Measurements from ENCODE around the gene CBARP. TPM values are rescaled to one million over a fixed set of nuclear protein-coding genes. Genes with fewer than 3 reads are reported as not detected.

Gene CBARP
- total and polyA plus RNA-seq, 2 of the 13 experiments (the other 11 are each of a cell fraction or from before 2014, with no cell fraction given): 1.2 to 1.4 TPM

- TF ChIP-seq TP53 (CRISPR knock-in tag; conservative IDR thresholded peaks at IDR 0.05) (no peak), BORCS8-MEF2B (CRISPR knock-in tag; IDR thresholded peaks at IDR 0.05) (no peak), XBP1 (CRISPR knock-in tag; IDR thresholded peaks at IDR 0.05) (no peak), HNRNPK (IDR thresholded peaks at IDR 0.05; ENCODE audit: low read depth, low read length, poor library complexity, severe bottlenecking) (peak; percentile 28), GPN1 (CRISPR knock-in tag; IDR thresholded peaks at IDR 0.05; ENCODE audit: borderline replicate concordance) (no peak), HOXA9 (CRISPR knock-in tag; IDR thresholded peaks at IDR 0.05; ENCODE audit: borderline replicate concordance) (no peak), PCBP2 (optimal IDR thresholded peaks at IDR 0.05; ENCODE audit: low read depth, low read length, poor library complexity, severe bottlenecking) (no peak), ZNF354B (CRISPR knock-in tag; IDR thresholded peaks at IDR 0.05) (no peak), NFRKB (IDR thresholded peaks at IDR 0.05) (no peak), ZNF781 (CRISPR knock-in tag; IDR thresholded peaks at IDR 0.05; ENCODE audit: borderline replicate concordance, not compliant biosample characterization) (no peak), TEAD3 (CRISPR knock-in tag; optimal IDR thresholded peaks at IDR 0.05; ENCODE audit: borderline replicate concordance) (no peak), NFE2 (CRISPR knock-in tag; IDR thresholded peaks at IDR 0.05) (no peak), NCOA2 (CRISPR knock-in tag; IDR thresholded peaks at IDR 0.05) (0 out of 2 replicates have a peak, but pooled peaks have one; percentile 12), CENPT (CRISPR knock-in tag; IDR thresholded peaks at IDR 0.05; ENCODE audit: low read depth) (no peak), ZNF746 (CRISPR knock-in tag; IDR thresholded peaks at IDR 0.05) (no peak; the same call in 1 of the 2 replicates), NFIC (IDR thresholded peaks at IDR 0.05; ENCODE audit: low read length) (no peak), TOE1 (CRISPR knock-in tag; IDR thresholded peaks at IDR 0.05) (no peak), ZSCAN22 (CRISPR knock-in tag; IDR thresholded peaks at IDR 0.05) (no peak), ELF4 (CRISPR knock-in tag; IDR thresholded peaks at IDR 0.05; ENCODE audit: borderline replicate concordance) (no peak), HMG20B (CRISPR knock-in tag; conservative IDR thresholded peaks at IDR 0.05) (no peak), JUN (CRISPR knock-in tag; IDR thresholded peaks at IDR 0.05) (no peak), ZNF160 (CRISPR knock-in tag; IDR thresholded peaks at IDR 0.05) (no peak), FUBP1 (CRISPR knock-in tag; IDR thresholded peaks at IDR 0.05; ENCODE audit: borderline replicate concordance) (no peak), NRL (CRISPR knock-in tag; IDR thresholded peaks at IDR 0.05; ENCODE audit: borderline replicate concordance) (no peak)
- TF ChIP-seq, protein P1, sequence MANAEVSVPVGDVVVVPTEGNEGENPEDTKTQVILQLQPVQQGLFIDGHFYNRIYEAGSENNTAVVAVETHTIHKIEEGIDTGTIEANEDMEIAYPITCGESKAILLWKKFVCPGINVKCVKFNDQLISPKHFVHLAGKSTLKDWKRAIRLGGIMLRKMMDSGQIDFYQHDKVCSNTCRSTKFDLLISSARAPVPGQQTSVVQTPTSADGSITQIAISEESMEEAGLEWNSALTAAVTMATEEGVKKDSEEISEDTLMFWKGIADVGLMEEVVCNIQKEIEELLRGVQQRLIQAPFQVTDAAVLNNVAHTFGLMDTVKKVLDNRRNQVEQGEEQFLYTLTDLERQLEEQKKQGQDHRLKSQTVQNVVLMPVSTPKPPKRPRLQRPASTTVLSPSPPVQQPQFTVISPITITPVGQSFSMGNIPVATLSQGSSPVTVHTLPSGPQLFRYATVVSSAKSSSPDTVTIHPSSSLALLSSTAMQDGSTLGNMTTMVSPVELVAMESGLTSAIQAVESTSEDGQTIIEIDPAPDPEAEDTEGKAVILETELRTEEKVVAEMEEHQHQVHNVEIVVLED (CRISPR knock-in tag; IDR thresholded peaks at IDR 0.05; ENCODE audit: borderline replicate concordance): 0 out of 2 replicates have a peak, but pooled peaks have one; percentile 22
- TF ChIP-seq, protein P2, sequence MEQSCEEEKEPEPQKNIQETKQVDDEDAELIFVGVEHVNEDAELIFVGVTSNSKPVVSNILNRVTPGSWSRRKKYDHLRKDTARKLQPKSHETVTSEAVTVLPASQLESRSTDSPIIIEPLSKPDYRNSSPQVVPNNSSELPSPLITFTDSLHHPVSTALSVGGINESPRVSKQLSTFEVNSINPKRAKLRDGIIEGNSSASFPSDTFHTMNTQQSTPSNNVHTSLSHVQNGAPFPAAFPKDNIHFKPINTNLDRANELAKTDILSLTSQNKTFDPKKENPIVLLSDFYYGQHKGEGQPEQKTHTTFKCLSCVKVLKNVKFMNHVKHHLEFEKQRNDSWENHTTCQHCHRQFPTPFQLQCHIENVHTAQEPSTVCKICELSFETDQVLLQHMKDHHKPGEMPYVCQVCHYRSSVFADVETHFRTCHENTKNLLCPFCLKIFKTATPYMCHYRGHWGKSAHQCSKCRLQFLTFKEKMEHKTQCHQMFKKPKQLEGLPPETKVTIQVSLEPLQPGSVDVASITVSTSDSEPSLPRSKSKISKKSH (CRISPR knock-in tag; IDR thresholded peaks at IDR 0.05; ENCODE audit: borderline replicate concordance): no peak
These were observed 12.8 kb upstream of the CBARP start (continued) for GRCh38 chr19:1250437-1251260.
